ENCODE data around the gene PRR22. TPM values are rescaled to one million over a fixed set of nuclear protein-coding genes. Genes with fewer than 3 reads are reported as not detected.

The PRR22 gene
- total and polyA plus RNA-seq, 9 of the 15 experiments (the other 6 are each of a cell fraction or from before 2014, with no cell fraction given), result 0.03 to 12.0 (median 2.0) TPM; not detected in 1

DNA sequence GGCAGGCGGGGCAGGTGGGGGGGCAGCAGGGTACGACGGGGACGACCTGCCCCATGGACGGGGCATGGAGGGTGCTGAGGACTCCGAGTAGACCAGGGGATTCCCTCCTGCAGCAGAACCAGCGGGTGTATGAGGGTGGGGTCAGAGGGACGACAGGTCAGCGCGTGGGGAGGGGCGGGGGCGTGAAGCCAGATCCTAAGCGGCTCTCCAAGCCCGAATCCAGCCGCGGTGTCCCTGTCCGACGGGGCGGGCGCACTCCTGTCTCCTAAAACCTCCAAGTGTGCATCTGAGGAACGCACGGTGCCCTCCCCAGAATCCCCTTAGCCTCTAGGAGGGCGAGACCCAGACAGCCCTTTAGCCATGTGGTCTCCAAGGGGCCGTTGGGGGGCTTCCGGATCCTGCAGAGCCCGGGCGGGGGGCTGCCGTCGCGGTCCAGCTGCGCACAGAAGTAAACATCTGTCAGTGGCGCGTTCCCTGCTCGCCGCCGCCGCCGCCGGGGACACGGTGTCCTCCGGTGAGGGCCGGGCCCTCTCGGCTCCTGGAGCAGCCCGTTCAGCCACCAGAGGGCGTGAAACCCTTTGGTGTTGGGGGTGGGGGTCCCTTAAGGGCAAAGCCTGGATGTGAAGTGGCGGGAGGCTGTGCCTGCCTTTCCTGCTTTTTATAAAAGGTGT is 21.1 kb upstream of the PRR22 start (continued):
- TF ChIP-seq HMGXB4 (CRISPR knock-in tag; IDR thresholded peaks at IDR 0.05) (no peak), PHF8 (IDR thresholded peaks at IDR 0.05; ENCODE audit: borderline replicate concordance, low read length) (peak; percentile 25; the same call in 1 of the 2 replicates), TAL1 (IDR thresholded peaks at IDR 0.05) (no peak), ZNF644 (tag; IDR thresholded peaks at IDR 0.05; ENCODE audit: low read depth) (no peak)

GRCh38 chr19:5804516-5805461 is 20.2 kb upstream of the PRR22 start, which contains the start of gene NRTN:
Gene NRTN, plus strand, starts transcription at chr19:5805067. Its CDS starts 19,099 bp downstream, at chr19:5824166.
- intact Hi-C loops (cut with micrococcal nuclease) (loop anchor here (1.0 to 10.0 kb wide), 4 partner anchors 18 to 218 kb away; no protein-coding TSS in a partner anchor), in situ Hi-C loops (cut with MboI) (loop anchor here (5.0 kb wide), 2 partner anchors 88 to 218 kb away; no protein-coding TSS in a partner anchor)
- ChIA-PET CTCF (ENCODE audit: low intra/inter-chr PET ratio) (interaction anchor here (0.6 to 4.2 kb wide), 6 partner anchors 18 to 217 kb away, joined by 3 to 48 read pairs (median 12); no protein-coding TSS in a partner anchor), POLR2A (interaction anchor here (0.6 to 1.6 kb wide), 11 partner anchors 9 to 113 kb away, joined by 3 to 8 read pairs (median 3); partner anchors contain the start of genes CATSPERD, DUS3L, LONP1 and NDUFA11)
- Histone ChIP-seq H3K79me2 (ENCODE audit: control insufficient read depth, insufficient read depth, low read length) (no peaks in the 10 kb centered on the region), H3K27ac (ENCODE audit: extremely low read depth, low read depth, low read length) (no peak within 1 kb of the TSS), H3K9me1 (ENCODE audit: control insufficient read depth, insufficient read depth, low read length) (no peaks in the 10 kb centered on the region), H3K9me3 (replicated peaks; ENCODE audit: control insufficient read depth, insufficient read depth, low read depth, low read length) (no peaks in the 10 kb centered on the region), H3K4me1 (replicated peaks in 1 of 2; ENCODE audit: control insufficient read depth in 2 of 2, insufficient read depth in 2 of 2, low read length in 2 of 2) (peaks cover 25 to 68% of the 10 kb centered on the region in 2 experiments), H3K4me3 (peak within 1 kb of the TSS; percentile 33), H2AFZ (ENCODE audit: low read depth, low read length) (peak within 1 kb of the TSS; percentile 81), H3K9ac (ENCODE audit: insufficient read depth in 1 of 2, low read depth in 2 of 2, low read length in 2 of 2) (peak within 1 kb of the TSS; percentile 13 to 83; a peak in 3 of 4 replicates), H3K36me3 (ENCODE audit: control insufficient read depth, insufficient read depth, low read length) (no peaks in the 10 kb centered on the region), H4K20me1 (replicated peaks; ENCODE audit: control insufficient read depth, insufficient read depth, low read length) (no peaks in the 10 kb centered on the region), H3K27me3 (ENCODE audit: control insufficient read depth in 2 of 2, insufficient read depth in 2 of 2, low read length in 2 of 2) (no peaks in the 10 kb centered on the region), H3K4me2 (ENCODE audit: insufficient read depth, low read length) (peak within 1 kb of the TSS; percentile 45)
- no TSS peak for BruUV-seq (replicated peaks)
- ATAC-seq (peak; percentile 62), DNase-seq (ENCODE audit: extremely low read depth in 1 of 4, low spot score in 3 of 4) (peak; percentile 72 to 91 (median 86)), FAIRE-seq (no peak)
- 0% methylated on average over 20 of the region's 107 CpGs for WGBS (ENCODE audit: insufficient coverage, low coverage, missing lambda C conversion rate)
- TF ChIP-seq PHF8 (IDR thresholded peaks at IDR 0.05; ENCODE audit: borderline replicate concordance, low read length) (peak; percentile 35; the same call in 1 of the 2 replicates), CXXC5 (CRISPR knock-in tag; IDR thresholded peaks at IDR 0.05) (0 out of 2 replicates have a peak, but pooled peaks have one; percentile 2), E2F6 (IDR thresholded peaks at IDR 0.05; ENCODE audit: borderline replicate concordance in 1 of 2, extremely low read depth in 1 of 2, insufficient read depth in 1 of 2, insufficient read length in 1 of 2, low read depth in 1 of 2, low read length in 1 of 2, poor library complexity in 1 of 2, severe bottlenecking in 1 of 2) (peak in 1 of 2 experiments; percentile 83), BRD9 (IDR thresholded peaks at IDR 0.05; ENCODE audit: low read depth, partially characterized antibody) (no peak), POLR2G (IDR thresholded peaks at IDR 0.05; ENCODE audit: low read depth, low read length) (0 out of 2 replicates have a peak, but pooled peaks have one; percentile 37), DLX4 (CRISPR knock-in tag; IDR thresholded peaks at IDR 0.05) (no peak)
- TF ChIP-seq, protein P1, sequence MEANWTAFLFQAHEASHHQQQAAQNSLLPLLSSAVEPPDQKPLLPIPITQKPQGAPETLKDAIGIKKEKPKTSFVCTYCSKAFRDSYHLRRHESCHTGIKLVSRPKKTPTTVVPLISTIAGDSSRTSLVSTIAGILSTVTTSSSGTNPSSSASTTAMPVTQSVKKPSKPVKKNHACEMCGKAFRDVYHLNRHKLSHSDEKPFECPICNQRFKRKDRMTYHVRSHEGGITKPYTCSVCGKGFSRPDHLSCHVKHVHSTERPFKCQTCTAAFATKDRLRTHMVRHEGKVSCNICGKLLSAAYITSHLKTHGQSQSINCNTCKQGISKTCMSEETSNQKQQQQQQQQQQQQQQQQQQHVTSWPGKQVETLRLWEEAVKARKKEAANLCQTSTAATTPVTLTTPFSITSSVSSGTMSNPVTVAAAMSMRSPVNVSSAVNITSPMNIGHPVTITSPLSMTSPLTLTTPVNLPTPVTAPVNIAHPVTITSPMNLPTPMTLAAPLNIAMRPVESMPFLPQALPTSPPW (CRISPR knock-in tag; IDR thresholded peaks at IDR 0.05), result peak; percentile 60

Measured in K562 (cell line).